ENCODE measurements around the gene ZSWIM1. TPM values are rescaled to one million over a fixed set of nuclear protein-coding genes. Genes with fewer than 3 reads are reported as not detected.
A peak's percentile ranks its signal among the peaks of the same experiment; 100 is the strongest.

ZSWIM1 gene
- total RNA-seq, 3 donors from 2014 or later: 11.3 to 12.6 (median 12.4) TPM

DNA sequence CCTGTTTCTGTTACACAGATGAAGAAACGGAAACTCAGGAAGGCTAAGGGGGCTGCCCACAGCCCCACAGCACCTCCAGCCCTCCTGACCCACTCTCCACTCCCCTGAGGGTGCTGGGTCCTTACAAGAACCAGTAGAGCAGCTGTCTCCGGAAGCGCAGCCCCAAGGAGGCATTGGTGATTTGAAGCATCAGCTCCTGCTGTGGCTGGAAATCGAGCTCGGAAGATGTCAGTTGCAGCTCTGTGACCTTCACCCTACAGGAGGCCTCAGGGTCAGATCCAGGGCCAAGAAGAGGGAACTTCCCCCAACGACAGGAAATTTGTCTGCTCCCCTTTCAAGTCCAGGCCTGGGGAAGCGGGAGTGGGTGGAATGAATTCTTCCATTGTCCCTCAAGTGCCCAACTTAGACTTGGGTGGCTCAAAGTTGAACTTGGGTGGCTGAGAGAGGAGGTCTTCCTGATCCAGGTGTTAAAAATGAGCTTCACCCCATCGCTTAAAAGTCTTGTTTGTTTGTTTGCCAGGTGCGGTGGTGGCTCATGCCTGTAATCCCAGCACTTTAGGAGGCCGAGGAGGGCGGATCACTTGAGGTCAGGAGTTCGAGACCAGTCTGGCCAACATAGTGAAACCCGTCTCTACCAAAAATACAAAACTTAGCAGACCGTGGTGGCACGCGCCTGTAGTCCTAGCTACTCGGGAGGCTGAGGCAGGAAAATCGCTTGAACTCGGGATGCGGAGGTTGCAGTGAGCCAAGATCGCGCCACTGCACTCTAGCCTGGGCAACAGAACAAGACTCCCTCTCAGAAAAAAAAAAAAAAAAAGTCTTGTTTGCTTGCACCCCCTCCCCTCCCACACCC, 29.0 kb downstream of the ZSWIM1 start:
- H3K36me3 ChIP-seq (ENCODE audit: low read depth): no peaks in the 10 kb centered on the region
- DNase-seq (no peak), ATAC-seq (no peak)
- intact Hi-C loops (cut with DNase I, micrococcal nuclease): no loop called here
- TF ChIP-seq, protein P1, sequence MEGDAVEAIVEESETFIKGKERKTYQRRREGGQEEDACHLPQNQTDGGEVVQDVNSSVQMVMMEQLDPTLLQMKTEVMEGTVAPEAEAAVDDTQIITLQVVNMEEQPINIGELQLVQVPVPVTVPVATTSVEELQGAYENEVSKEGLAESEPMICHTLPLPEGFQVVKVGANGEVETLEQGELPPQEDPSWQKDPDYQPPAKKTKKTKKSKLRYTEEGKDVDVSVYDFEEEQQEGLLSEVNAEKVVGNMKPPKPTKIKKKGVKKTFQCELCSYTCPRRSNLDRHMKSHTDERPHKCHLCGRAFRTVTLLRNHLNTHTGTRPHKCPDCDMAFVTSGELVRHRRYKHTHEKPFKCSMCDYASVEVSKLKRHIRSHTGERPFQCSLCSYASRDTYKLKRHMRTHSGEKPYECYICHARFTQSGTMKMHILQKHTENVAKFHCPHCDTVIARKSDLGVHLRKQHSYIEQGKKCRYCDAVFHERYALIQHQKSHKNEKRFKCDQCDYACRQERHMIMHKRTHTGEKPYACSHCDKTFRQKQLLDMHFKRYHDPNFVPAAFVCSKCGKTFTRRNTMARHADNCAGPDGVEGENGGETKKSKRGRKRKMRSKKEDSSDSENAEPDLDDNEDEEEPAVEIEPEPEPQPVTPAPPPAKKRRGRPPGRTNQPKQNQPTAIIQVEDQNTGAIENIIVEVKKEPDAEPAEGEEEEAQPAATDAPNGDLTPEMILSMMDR (IDR thresholded peaks at IDR 0.05): no peak
- no peaks in the 10 kb centered on the region for H3K9me3 ChIP-seq
- H3K4me3 ChIP-seq: no peak overlapping the region
- H3K4me1 ChIP-seq (ENCODE audit: low read depth): peaks cover 19% of the 10 kb centered on the region

DNA sequence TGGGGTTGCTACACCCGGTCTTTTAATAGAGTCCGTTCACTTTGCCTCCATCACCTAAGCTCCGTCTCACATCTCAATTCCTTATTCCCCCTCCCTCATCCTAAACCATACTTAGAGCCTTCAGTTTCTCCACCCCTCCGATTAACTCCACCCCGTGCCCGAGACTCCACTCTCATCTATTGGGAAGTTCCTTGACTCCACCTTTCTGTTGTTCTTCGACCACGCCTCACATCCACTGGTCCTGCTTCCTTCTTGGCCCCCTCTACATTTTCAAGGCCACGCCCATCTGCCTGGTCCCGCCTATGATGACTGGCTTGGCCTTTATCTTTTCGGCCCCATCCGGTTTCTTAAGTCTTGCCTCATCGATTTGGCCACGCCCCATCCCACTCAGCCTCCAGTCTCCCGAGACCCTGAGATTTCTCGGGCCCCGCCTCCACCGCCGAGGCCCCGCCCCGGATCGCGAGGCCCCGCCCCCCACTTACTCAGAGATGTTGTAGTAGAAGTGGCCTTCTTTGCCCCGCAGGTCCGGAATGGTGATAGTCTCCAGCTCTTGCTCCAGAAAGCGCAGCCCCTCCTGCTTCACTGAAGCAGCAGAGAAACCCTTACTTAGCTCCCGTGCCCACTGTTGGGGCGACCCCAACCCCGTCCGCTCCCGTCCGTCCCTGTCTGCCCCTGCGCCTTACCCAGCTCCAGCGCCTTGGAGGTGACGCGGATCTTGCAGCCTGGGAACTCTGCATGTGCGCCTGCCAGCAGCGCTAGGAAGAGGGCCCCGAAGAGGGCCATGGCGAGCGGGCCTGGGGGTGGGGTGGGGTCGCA, 29.9 kb downstream of the ZSWIM1 start:
- H3K4me3 ChIP-seq: no peak overlapping the region
- DNase-seq (peak; percentile 97 to 98 (median 97)), ATAC-seq (peak; percentile 91)
- H3K9me3 ChIP-seq: no peaks in the 10 kb centered on the region
- intact Hi-C loops (cut with DNase I, micrococcal nuclease): no loop called here
- no peaks in the 10 kb centered on the region for H3K36me3 ChIP-seq (ENCODE audit: low read depth)
- TF ChIP-seq, protein P1 (IDR thresholded peaks at IDR 0.05): no peak
- peaks cover 19% of the 10 kb centered on the region for H3K4me1 ChIP-seq (ENCODE audit: low read depth)

DNA sequence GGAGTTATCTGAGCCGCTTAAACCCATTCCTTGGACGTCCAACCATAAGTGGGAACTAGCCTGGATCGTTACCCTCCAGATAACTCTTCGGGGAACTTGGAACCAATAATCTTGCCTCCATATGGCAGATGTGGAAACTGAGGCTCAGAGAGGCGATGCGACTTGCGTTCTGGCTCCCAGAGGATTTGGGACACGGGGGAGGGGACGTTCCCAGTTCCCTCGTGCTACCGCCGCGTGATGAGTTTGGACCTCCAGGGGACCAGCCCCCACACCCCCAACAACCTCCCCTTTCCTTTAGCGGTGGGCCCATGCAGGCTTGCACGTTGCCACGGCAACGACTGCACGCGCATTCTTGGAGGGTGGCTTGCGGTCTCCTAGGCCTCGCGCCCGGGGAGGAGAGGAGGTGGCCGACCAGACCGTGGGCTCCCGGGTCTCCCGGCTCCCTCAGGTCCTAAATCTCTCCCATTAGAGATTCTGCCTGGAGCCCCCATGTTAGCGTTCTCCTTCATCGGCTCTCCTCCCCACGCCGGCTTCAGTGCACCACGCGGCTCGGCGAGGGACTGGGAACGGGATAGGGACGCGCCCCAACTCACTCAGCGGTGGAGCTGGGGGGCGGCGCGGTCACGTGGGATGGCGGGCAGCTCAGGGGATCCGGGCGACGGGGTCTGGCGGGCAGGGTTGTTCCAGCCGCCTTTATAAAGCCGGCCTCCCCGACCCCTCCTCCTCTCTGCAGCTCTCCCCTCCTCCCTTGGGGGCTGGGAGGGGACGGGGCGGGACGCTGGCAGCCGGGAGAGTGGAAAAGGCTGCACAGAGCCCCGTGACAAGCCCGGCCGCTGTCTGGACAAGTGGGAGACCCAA, 30.7 kb downstream of the ZSWIM1 start, which contains the start of gene PLTP:
TSS of gene PLTP (minus strand) at position 670 of the 858 bp plus-strand sequence. CDS start 703 bp downstream, outside the sequence.
- TF ChIP-seq, protein P1 (IDR thresholded peaks at IDR 0.05): no peak
- ATAC-seq (peak; percentile 6), DNase-seq (peak; percentile 56 to 82 (median 71))
- no peak within 1 kb of the TSS for H3K4me3 ChIP-seq
- H3K4me1 ChIP-seq (ENCODE audit: low read depth): peaks cover 19% of the 10 kb centered on the region
- intact Hi-C loops (cut with DNase I, micrococcal nuclease): no loop called here
- H3K36me3 ChIP-seq (ENCODE audit: low read depth): no peaks in the 10 kb centered on the region
- no peaks in the 10 kb centered on the region for H3K9me3 ChIP-seq

DNA sequence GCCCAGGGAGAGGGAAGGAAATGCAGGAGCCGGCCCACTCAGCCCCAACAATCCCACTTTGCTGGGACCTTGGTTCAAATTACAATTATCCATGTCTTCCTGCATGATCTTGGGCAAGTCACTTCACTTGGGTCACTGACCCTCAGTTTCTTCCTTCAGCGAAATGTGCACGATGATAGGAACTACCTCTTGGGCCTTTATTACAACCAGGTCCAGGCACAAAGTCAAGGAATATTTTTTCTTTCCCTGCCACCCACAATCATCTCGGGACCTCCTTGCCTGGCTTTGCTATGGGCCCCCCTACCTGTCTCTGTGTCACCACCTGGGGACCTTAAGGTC, 31.3 kb downstream of the ZSWIM1 start:
- no peak for ATAC-seq
- no peaks in the 10 kb centered on the region for H3K9me3 ChIP-seq
- peaks cover 19% of the 10 kb centered on the region for H3K4me1 ChIP-seq (ENCODE audit: low read depth)

More for the DNA sequence above, 31.3 kb downstream of the ZSWIM1 start:
- no peak overlapping the region for H3K4me3 ChIP-seq
- intact Hi-C loops (cut with DNase I, micrococcal nuclease): no loop called here
- no peak for DNase-seq
- H3K36me3 ChIP-seq (ENCODE audit: low read depth): no peaks in the 10 kb centered on the region
- TF ChIP-seq, protein P1 (IDR thresholded peaks at IDR 0.05): no peak
